ENCODE results near the gene LRRC75A. TPM values are rescaled to one million over a fixed set of nuclear protein-coding genes. Genes with fewer than 3 reads are reported as not detected.

LRRC75A gene
- total RNA-seq, 1 experiment from 2014 or later, result 15.8 TPM

GRCh38 chr17:16470265-16470664, 21.7 kb downstream of the LRRC75A start:
- Histone ChIP-seq H3K4me2 (no peak overlapping the region), H3K27ac (no peak overlapping the region), H3K79me2 (ENCODE audit: low read depth) (no peaks in the 10 kb centered on the region), H3K4me1 (replicated peaks; ENCODE audit: insufficient read depth) (no peaks in the 10 kb centered on the region; the same call in 1 of the 2 replicates), H4K20me1 (ENCODE audit: insufficient read depth) (no peaks in the 10 kb centered on the region), H3F3A (ENCODE audit: insufficient read depth, low read depth) (no peaks in the 10 kb centered on the region), H3K9me3 (ENCODE audit: insufficient read depth, low read depth) (no peaks in the 10 kb centered on the region), H3K4me3 (no peak overlapping the region), H3K27me3 (ENCODE audit: insufficient read depth, low read depth) (no peaks in the 10 kb centered on the region), H2AFZ (no peak overlapping the region), H3K36me3 (ENCODE audit: low read depth) (no peaks in the 10 kb centered on the region), H3K9me2 (ENCODE audit: insufficient read depth) (no peaks in the 10 kb centered on the region)
- TF ChIP-seq CTCF (conservative IDR thresholded peaks at IDR 0.05) (no peak), EZH2 (IDR thresholded peaks at IDR 0.05; ENCODE audit: low read depth) (no peak)
- no peak for DNase-seq
- intact Hi-C loops (cut with micrococcal nuclease; ENCODE audit: unreplicated experiment), result no loop called here
- no TSS peak for BruUV-seq (replicated peaks)
- ChIA-PET POLR2A (ENCODE audit: unreplicated experiment) (no interaction called here), CTCF (no interaction called here)

- no peaks in the 10 kb centered on the region for H3K9me3 ChIP-seq (ENCODE audit: insufficient read depth, low read depth)
- H3K36me3 ChIP-seq (ENCODE audit: low read depth), result no peaks in the 10 kb centered on the region
- no peaks in the 10 kb centered on the region; the same call in 1 of the 2 replicates for H3K4me1 ChIP-seq (replicated peaks; ENCODE audit: insufficient read depth)
- H2AFZ ChIP-seq, result no peak overlapping the region
- CTCF ChIA-PET, result no interaction called here
- H3F3A ChIP-seq (ENCODE audit: insufficient read depth, low read depth), result no peaks in the 10 kb centered on the region
- TF ChIP-seq CTCF (conservative IDR thresholded peaks at IDR 0.05) (no peak), EZH2 (IDR thresholded peaks at IDR 0.05; ENCODE audit: low read depth) (no peak)
- no peak for DNase-seq
- no peak overlapping the region for H3K4me2 ChIP-seq
- POLR2A ChIA-PET (ENCODE audit: unreplicated experiment), result no interaction called here
- no TSS peak for BruUV-seq (replicated peaks)
- intact Hi-C loops (cut with micrococcal nuclease; ENCODE audit: unreplicated experiment), result no loop called here
- no peak overlapping the region for H3K27ac ChIP-seq
- H3K4me3 ChIP-seq, result no peak overlapping the region
- H3K9me2 ChIP-seq (ENCODE audit: insufficient read depth), result no peaks in the 10 kb centered on the region
- no peaks in the 10 kb centered on the region for H3K27me3 ChIP-seq (ENCODE audit: insufficient read depth, low read depth)
- H3K79me2 ChIP-seq (ENCODE audit: low read depth), result no peaks in the 10 kb centered on the region
- H4K20me1 ChIP-seq (ENCODE audit: insufficient read depth), result no peaks in the 10 kb centered on the region
Observed at GRCh38 chr17:16468428-16468992, 23.5 kb downstream of the LRRC75A start.

GRCh38 chr17:16467886-16468285, 24.1 kb downstream of the LRRC75A start:
- DNase-seq, result no peak
- Histone ChIP-seq H4K20me1 (ENCODE audit: insufficient read depth) (no peaks in the 10 kb centered on the region), H2AFZ (no peak overlapping the region), H3F3A (ENCODE audit: insufficient read depth, low read depth) (no peaks in the 10 kb centered on the region), H3K9me3 (ENCODE audit: insufficient read depth, low read depth) (no peaks in the 10 kb centered on the region), H3K27me3 (ENCODE audit: insufficient read depth, low read depth) (no peaks in the 10 kb centered on the region), H3K79me2 (ENCODE audit: low read depth) (no peaks in the 10 kb centered on the region), H3K36me3 (ENCODE audit: low read depth) (no peaks in the 10 kb centered on the region), H3K4me3 (no peak overlapping the region), H3K4me2 (no peak overlapping the region), H3K9me2 (ENCODE audit: insufficient read depth) (no peaks in the 10 kb centered on the region), H3K4me1 (replicated peaks; ENCODE audit: insufficient read depth) (no peaks in the 10 kb centered on the region; the same call in 1 of the 2 replicates), H3K27ac (no peak overlapping the region)
- BruUV-seq (replicated peaks), result no TSS peak
- CTCF ChIA-PET, result no interaction called here
- intact Hi-C loops (cut with micrococcal nuclease; ENCODE audit: unreplicated experiment), result no loop called here
- no peak for TF ChIP-seq EZH2 (IDR thresholded peaks at IDR 0.05; ENCODE audit: low read depth)
- no peak for TF ChIP-seq CTCF (conservative IDR thresholded peaks at IDR 0.05)
- POLR2A ChIA-PET (ENCODE audit: unreplicated experiment), result interaction anchor here (0.6 kb wide), 1 partner anchor 8 kb away, joined by 3 read pairs; no protein-coding TSS in a partner anchor
